ENCODE measurements around the gene OR2A14.
"Not testable (repeated sequence)": the region's sequence is repeated elsewhere in the genome, so short reads cannot be mapped to it uniquely, and the experiment has no call there.

The OR2A14 gene

DNA sequence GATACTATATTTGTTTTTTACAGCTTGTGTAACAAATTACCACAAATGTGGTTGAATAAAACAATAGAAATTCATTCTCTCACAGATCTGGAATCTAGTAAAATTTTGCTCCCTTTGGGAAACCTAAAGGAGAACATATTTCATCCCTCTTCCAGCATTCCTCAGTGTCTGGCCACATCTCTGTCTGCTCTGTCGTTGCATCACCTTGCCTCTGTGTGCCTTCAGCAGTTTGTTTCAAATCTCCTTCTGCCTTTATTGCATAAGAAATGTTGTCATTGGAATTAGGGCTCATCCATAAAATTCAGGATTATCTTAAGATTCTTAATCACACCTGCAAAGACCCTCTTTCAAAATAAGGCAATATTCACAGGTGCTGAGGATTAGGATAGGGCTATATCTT lies 14.5 kb downstream of the OR2A14 start:
- DNase-seq (ENCODE audit: extremely low read depth, low read depth), result no peak
- H3K4me3 ChIP-seq (replicated peaks; ENCODE audit: low read depth, low read length), result no peak overlapping the region
- TF ChIP-seq, protein P1, sequence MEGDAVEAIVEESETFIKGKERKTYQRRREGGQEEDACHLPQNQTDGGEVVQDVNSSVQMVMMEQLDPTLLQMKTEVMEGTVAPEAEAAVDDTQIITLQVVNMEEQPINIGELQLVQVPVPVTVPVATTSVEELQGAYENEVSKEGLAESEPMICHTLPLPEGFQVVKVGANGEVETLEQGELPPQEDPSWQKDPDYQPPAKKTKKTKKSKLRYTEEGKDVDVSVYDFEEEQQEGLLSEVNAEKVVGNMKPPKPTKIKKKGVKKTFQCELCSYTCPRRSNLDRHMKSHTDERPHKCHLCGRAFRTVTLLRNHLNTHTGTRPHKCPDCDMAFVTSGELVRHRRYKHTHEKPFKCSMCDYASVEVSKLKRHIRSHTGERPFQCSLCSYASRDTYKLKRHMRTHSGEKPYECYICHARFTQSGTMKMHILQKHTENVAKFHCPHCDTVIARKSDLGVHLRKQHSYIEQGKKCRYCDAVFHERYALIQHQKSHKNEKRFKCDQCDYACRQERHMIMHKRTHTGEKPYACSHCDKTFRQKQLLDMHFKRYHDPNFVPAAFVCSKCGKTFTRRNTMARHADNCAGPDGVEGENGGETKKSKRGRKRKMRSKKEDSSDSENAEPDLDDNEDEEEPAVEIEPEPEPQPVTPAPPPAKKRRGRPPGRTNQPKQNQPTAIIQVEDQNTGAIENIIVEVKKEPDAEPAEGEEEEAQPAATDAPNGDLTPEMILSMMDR (IDR thresholded peaks at IDR 0.05; ENCODE audit: low read depth, low read length, missing control alignments), result no peak

DNA sequence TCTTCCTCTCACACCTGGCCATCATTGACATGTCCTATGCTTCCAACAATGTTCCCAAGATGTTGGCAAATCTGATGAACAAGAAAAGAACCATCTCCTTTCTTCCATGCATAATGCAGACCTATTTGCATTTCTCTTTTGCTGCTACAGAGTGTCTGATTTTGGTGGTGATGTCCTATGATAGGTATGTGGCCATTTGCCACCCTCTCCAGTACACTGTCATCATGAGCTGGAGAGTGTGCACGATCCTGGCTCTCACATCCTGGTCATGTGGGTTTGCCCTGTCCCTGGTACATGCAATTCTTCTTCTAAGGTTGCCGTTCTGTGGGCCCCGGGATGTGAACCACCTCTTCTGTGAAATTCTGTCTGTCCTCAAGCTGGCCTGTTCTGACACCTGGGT lies 19.2 kb downstream of the OR2A14 start:
- H3K4me3 ChIP-seq (replicated peaks; ENCODE audit: low read depth, low read length), result no peak overlapping the region
- TF ChIP-seq, protein P1 (IDR thresholded peaks at IDR 0.05; ENCODE audit: low read depth, low read length, missing control alignments), result no peak
- no peak for DNase-seq (ENCODE audit: extremely low read depth, low read depth)

DNA sequence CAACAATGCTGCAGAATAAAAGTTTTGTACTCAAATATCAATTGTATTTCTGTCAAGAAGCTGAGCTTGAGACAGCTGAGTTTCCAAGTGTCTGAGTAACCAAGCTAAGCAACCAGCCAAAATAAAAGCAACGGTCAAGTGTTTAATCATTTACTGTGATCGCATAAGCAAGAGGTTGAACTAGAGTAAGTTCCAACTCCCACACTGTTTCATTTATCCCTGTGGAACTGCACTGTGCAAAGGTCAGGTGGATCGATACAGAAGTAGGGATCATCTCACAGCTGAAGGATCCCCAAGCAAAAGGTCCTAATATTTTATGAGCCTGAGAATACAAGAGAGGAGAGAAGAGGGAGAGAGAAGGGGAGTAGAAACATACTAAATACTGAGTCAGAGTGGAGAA lies 21.4 kb downstream of the OR2A14 start:
- no peak for DNase-seq (ENCODE audit: extremely low read depth, low read depth)
- no peak overlapping the region for H3K4me3 ChIP-seq (replicated peaks; ENCODE audit: low read depth, low read length)
- TF ChIP-seq, protein P1 (IDR thresholded peaks at IDR 0.05; ENCODE audit: low read depth, low read length, missing control alignments), result no peak

DNA sequence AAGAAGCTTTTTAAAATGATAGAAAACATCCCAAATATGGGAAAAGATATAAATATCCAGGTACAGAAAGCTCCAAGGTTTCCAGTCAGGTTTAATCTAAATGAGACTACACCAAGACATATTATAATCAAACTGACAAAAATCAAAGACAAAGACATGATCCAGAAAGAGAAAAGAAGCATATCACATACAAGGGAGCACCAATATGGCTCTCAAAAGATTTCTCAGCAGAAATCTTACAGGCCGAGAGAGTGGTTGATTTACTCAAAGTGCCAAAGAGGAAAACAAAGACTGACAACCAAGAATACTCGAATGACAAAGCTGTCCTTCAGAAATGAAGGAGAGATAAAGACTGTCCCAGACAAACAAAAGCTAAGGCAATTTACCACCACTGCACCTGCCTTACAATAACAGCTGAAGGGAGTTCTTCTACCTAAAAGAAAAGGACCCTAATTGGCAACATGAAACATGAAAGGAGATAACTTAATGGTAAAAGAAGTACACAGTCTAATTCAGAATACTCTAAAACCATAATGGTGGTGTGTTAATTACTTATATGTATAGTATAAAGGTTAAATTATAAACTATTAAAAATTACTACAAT lies 25.4 kb downstream of the OR2A14 start:
- no peak overlapping the region for H3K4me3 ChIP-seq (replicated peaks; ENCODE audit: low read depth, low read length)
- DNase-seq (ENCODE audit: extremely low read depth, low read depth), result no peak
- TF ChIP-seq, protein P1 (IDR thresholded peaks at IDR 0.05; ENCODE audit: low read depth, low read length, missing control alignments), result no peak

DNA sequence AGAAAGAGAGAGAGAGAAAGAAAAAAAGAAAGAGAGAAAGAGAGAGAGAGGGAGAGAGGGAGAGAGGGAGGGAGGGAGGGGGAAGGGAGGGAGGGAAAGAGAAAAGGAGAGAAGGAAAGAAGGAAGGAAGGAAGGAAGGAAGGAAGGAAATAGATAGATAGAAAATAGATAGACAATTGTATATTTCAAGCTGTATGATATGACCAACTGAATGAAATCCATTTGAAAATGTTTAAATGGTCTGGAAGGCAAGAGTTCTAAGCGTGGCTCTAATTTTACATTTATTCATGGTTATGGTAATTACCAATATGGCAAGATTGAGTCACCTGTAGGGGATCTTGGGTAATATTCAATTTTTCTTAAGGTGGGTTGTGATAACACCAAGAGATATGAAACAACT lies 35.9 kb downstream of the OR2A14 start:
- no peak overlapping the region for H3K4me3 ChIP-seq (replicated peaks; ENCODE audit: low read depth, low read length)
- DNase-seq (ENCODE audit: extremely low read depth, low read depth), result no peak
- TF ChIP-seq, protein P1 (IDR thresholded peaks at IDR 0.05; ENCODE audit: low read depth, low read length, missing control alignments), result no peak

DNA sequence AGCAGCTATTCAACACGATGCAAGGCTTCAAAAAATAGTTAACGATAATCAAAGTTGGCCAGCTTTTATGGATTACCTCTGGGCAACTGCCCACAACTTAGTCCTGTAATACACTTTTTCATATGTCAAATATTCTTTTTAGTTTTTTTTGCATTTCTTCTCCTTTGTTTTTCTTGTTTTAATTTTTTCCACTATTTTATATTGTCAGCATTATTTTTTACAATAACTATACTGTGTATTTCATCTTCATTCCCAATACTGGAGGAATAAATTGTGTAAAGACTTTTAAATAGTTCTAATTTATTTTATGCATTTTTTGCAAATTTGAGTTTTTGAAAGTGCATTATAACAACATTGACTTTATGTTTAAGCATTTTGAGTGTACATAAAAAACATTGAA lies 41.8 kb downstream of the OR2A14 start:
- no peak for DNase-seq (ENCODE audit: extremely low read depth, low read depth)
- no peak overlapping the region for H3K4me3 ChIP-seq (replicated peaks; ENCODE audit: low read depth, low read length)
- TF ChIP-seq, protein P1 (IDR thresholded peaks at IDR 0.05; ENCODE audit: low read depth, low read length, missing control alignments), result no peak

DNA sequence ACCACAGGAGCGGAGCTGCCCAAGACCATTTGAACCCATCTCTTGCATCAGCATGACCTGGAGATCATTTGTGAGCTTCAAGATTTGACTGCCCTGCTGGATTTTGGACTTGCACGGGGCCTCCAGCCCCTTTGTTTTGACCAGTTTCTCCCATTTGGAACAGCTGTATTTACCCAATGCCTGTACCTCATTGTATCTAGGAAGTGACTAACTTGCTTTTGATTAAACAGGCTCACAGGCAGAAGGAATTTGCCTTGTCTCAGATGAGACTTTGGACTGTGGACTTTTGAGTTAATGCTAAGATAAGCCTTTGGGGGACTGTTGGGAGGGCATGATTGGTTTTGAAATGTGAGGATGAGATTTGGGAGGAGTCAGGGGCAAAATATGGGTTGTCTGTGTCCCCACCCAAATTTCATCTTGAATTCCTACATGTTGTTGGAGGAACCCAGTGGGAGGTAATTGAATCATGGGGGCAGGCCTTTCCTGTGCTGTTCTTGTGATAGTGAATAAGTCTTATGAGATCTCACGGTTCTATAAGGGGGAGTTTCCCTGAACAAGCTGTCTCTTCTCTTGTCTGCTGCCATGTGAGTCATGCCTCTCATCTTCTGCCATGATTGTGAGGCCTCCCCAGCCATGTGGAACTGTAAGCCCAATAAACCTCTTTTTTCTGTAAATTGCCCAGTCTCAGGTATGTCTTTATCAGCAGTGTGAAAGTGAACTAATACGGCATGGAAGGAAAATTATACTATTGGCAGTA lies 48.8 kb downstream of the OR2A14 start:
- not testable (repeated sequence) for H3K4me3 ChIP-seq (replicated peaks; ENCODE audit: low read depth, low read length); DNase-seq (ENCODE audit: extremely low read depth, low read depth)

Data from HFF-Myc (cell line).